ENCODE results near the gene OXCT1.
"Not testable (repeated sequence)": the region's sequence is repeated elsewhere in the genome, so short reads cannot be mapped to it uniquely, and the experiment has no call there.

The OXCT1 gene

DNA sequence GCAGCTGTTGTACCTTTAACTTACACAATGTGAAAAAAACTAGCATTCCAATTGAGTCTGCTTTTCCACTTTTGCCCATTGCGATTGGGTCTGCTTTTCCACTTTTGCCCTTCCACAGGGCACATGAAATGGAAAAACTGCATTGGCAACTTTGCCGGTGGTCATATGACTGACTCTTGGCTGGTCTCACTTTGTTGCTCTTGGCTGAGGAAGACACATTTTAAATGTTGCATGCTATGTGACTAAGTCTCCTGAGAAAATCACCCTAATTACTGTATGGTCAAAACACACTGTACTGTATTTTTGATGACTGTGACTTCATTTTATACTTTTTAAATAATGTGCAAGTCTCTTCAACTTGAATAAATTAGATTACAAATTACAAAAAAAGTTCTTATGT is 1.6 kb upstream of the OXCT1 start:
- DNase-seq: no peak

DNA sequence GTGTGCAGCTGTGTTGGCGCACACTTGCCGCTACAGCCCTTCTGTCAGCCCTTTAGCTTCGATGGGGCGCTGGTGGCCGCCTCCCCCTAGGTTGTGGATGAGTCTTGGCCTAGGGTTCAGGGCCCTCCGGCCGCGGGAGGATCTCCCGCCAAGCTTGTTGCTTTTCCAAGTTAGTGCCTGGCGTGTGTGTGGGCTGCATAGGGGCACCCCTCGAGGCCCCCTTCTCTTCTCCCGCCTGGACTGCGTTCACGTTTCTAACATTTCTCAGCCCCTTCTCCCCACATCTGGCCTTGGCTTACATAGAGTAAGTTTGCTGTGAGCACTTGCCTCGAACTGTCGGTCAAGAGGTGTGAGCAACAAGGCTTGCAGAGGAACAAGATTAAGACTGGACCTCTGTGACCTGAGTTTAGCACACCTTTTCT is 413 bp upstream of the OXCT1 start:
- no peak for DNase-seq

DNA sequence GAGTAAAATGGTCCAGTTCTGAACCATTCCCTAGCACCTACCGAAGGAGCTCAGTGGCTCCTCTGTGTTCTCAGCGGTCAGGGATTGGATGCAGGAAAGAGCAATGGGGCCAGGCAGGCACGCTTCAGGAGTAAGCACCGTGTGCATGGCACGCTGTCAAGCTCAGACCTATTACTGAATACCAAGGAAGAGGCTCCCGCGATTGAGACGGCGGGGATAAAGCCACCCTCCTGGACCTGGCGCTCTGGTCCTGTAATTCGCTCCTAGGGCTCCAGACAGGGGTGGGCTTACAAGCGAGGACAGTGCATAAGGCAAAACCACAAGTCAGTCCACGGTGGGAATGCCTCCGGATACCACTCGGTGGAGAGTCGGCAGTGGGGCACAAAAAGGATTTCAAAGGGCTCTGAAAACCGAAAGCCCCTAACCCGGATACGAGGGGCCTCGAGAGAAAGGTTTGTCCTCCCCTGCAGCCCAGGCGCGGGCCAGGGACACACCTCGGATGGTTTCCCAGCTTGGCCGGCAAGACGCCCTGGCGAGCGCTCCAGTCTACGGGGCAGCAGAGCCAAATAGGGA is 988 bp downstream of the OXCT1 start:
- DNase-seq: no peak

DNA sequence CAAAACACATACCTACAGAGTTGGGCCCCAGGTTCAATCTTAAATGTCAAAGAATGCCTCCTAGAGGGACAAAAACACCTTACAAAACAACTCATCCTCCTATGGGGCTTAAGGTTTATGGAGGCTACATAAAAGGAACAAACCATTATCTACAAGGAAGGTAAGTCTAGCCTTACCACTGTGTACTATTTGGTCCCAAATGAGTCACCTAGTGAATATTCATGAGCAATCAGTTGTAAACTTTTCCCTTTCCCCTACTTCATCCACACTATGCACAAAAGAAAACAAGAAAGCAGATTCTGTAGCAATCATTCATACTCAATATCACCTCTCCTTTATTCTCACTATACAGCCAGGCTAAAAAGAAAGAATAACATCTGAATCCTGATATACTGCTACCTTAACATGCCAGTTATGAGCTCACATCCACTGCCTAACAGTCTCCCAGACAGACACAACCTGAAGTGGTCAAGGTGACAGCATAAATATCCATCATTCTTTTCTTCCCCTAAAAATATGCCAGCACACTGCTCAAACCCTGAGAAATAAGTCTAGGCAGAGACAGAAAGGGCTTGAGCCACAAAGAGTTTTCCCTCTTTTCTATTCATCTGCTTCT is 6.2 kb downstream of the OXCT1 start:
- no peak for DNase-seq

DNA sequence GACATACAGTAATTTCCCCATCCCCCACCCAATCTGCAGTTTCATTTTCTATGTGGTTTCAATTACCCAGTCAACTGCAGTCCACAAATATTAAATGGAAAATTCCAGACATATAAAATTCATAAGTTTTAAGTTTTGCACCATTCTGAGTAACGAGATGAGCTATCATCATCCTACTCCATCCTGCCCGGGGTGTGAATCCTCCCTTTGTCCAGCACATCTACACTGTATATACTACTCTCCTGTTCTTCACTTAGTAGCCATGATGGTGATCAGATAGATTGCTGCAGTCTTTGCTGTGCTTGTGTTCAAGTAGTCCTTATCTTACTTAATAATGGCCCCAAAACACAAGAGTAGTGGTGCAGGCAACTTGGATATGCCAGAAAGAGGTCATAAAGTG is 11.3 kb downstream of the OXCT1 start:
- no peak for DNase-seq

DNA sequence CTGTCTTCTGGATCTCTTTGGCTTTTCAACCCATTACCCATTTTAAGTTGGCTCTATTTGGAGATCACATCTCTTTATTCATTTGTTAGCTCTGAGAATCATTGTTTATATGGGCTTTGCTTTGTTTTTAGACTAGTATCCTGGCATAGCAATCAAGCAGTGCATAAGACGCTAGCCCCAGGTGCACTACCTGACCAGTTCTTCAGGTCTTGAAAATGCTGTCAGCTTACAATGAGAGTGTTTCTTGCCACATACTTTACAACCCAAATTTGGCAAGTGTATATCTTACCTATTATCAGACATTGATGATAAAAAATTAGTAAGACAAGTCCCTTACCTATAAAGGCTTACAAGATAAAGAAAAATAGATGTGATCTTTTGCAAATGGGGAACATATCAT is 12.2 kb downstream of the OXCT1 start:
- DNase-seq: no peak

DNA sequence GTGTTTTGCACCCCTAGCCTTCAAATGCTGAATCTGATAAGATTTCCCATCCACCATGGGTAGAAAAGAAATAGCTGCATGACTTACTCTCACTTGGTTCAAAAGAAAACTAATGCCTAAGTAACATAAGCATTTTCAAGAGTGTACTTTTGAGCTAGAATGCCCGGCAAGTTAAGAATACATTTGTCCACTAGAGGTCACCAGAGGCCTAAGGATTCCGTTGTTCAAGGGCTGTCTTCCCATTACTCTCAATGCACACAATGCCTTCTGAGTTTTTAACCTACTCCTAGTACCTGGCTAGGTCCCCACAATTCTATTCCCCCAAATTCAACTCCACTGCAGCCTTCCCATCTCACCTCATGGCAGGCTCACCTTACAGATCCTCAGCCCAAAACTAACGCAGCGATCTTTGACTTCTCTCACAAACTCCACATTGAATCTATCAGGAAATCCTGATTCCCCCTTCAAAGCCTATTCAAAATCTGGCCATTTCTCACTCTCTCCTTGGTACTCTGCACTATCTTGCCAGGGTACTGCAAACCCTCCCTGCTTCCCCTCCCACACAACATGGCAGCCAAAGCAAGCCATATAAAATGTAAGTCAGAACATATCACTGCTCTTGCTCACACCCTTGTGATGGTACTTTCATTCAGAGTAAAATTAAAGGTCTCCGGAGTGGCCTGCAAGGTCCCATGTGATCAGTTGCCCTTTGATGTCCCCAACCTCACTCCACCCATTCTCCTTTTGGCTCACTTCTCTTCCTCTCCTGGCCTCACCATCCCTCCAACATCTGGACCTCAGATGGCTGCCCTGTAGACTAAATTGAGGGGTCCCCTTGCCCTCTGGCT is 13.4 kb downstream of the OXCT1 start:
- no peak for DNase-seq

DNA sequence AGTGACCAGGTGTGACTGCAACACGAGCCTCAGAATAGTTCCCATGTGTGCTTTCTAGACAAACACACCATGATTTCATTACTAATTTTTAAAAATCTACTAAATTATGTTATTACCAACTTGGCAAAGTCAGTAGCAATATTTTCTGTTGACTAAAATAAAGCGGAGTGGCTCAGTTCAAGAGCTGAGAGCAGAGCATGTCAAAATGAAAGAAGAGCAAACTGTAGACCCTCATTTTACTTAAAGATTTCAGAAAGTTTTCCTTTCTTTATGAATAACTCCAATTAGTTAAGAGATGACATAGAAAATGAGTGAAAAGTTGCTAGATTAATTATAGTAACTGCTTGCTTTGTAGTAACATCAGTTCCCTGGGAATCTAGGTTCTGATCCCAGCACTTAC is 17.9 kb downstream of the OXCT1 start:
- DNase-seq: no peak

DNA sequence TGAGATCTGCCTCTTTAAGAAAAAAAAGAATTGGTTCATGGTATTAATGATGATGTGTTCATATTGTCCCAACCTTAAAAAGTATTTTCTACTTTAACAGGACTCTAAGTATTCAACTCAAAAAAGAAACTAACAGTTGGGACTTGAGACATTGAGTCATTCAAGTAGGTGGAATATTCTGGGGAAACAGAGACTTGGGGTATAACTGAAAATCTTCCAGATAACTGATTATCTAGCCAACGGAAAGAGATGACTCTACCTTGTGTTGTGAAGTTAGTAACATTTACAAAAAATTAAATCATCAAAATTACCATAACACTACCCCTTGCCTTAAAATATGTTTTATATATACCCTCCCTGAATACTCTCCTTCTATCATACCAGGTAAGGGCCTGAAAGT is 19.1 kb downstream of the OXCT1 start:
- no peak for DNase-seq

DNA sequence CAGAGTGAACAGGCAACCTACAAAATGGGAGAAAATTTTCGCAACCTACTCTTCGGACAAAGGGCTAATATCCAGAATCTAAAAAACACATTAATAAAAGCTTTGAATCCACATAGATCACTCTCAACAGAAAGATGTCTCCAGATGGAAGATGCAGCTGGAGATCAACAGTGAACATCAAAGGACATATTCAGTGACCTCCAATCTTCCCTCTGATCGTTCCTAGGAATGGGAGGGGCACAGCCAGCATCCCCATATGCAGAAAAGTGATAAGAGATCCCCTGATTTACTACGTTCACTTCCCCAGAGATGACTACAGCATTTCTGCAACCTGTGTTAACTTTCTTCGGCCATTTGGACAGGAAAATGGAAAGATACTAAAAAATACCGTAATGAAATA is 21.2 kb downstream of the OXCT1 start:
- DNase-seq: no peak

DNA sequence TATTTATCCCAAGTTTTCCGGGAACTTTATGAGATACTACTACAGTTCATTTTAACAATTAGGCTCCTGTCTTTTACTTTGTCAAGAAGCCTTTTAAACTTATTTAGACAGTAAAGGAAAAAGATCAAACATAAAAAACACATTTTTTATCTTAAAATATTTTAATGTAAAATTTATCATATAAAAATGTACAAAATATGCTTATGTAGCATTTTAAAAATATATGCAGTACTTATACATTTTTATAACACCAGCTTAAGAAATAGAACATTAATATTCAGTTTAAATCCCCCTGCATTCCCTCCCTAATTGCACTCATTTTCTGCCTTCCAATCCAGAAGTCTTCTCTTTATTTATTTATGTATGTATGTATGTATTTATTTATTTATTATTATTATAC is 24.5 kb downstream of the OXCT1 start:
- not testable (repeated sequence) for DNase-seq

DNA sequence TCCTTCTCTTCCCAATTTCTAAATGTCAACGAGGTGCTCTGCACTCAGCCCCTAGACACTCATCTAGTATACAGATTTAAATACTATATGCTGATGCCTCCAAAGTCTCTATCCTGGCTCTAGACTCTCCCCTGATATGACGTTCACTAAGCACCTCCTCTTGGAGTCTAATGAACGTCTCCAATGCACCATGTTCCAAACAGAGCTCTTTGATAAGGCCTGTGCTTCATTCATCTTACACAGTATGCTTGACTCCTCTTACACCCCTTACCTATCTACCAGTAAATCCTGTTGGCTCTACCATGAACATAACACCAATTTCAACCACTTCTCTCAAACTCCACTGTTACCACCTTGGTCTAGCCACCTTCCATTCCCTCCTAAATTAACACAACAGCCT is 25.7 kb downstream of the OXCT1 start:
- no peak for DNase-seq

DNA sequence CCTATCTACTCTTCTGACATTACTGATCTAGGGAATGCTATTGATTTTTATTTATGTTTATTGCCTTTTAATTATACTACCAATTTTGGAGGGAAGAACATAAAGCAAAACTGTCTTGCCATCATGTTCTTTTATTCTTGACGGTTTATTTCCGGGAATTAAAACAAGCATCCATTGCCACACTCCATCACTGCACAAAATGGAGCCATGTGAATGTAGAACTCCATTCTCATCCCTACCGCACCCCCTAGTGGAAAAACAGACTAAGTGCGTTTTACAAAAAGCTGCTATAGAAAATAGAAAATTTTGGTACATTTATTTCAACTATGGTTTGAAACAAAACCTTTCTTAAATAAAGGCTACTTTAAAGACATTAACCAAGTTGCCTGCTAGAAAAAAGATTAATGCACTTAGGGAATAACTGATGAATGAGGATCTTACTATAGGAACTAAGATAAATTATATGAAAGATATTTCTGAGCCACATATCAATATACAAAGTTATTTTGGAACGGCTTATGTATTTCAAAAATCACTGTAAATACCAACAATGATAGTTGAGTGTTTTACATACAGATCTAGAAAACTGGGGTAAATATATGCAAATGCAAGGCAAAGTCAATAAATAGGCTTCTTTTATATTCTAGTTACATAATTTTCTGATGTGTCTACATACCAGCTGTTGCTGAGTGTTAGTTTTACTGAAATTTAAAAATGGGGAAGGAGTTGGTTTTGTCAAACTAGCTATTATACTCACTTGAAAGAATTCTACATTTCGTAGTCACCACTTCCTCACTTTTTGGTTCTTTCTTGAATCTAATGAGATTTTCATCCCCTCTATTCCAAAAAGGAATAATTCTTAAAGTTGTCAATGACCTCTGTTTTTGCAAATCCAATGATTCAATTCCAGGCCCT is 26.5 kb downstream of the OXCT1 start:
- DNase-seq: no peak

DNA sequence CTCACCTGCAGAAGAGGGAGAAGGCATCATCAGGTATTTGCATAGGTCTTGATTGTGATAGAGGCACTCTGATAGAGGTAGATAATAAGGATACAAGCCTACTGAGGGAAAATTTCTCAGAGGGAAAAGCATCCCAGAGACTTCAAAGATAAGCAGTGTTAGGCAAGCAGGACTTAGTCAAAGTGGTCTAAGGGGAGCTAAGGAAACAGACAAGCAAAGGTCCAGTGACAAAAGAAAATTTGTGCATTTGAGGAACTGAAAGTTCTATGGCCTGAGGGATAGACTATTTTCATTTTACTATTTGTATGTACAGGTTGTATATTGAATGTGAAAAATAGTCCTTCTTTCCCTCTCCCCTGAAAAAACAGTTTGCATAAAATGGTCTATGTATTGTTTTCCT is 27.4 kb downstream of the OXCT1 start:
- DNase-seq: no peak

DNA sequence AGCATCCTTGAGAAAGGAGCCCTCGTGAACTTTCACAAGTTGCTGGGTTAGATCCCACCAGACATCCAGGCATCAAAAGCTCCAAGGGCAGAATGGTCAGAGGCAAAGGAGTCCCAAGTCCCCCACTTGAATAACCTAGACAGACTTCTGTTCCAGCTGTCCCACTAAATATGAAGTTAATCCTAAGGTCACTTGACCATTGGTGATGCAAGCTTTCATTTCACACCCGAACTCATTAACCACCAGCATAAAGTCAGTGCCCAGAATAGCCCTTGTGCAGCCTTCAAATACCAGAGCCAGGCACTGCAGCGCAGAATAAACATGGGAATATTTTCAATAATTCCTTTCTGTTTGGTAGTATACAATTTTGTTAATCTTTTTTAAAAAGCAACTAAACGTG is 28.9 kb downstream of the OXCT1 start:
- no peak for DNase-seq

DNA sequence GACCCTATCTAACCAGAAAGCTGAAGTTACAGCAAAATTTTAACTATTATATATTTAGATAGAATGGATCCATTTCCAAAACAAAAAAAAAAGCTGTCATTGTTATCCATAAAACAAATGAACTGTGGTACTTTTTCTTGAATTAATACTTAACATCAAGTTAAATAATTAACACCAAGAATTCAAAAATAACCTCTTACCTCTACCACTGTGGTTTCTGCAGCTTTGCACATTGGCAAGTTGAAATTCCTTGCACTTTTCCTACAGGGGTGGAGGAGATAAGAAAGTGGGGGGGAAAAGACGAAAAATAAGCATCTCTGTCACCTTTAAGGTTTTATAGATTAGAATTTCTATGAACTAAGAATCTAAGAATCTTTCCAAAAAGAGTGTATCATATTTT is 30.0 kb downstream of the OXCT1 start:
- DNase-seq: no peak

DNA sequence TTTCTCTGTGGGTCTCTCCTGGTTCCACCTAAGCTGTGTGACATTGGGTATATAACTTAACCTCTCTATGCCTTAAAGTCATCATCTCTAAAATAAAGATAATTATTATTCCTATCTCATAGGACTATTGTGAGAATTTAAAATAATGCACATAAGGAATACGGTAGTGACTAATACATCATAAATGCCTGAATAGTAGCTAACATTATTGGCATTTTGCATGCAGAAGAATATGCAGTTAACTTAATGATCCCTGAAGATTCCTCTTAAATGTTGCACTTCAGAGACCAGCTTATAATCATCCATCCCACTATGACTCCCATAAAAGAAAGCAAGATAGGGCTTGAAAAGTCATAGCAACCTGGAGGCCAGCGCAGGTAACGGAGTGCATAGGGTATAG is 32.4 kb downstream of the OXCT1 start:
- DNase-seq: no peak

DNA sequence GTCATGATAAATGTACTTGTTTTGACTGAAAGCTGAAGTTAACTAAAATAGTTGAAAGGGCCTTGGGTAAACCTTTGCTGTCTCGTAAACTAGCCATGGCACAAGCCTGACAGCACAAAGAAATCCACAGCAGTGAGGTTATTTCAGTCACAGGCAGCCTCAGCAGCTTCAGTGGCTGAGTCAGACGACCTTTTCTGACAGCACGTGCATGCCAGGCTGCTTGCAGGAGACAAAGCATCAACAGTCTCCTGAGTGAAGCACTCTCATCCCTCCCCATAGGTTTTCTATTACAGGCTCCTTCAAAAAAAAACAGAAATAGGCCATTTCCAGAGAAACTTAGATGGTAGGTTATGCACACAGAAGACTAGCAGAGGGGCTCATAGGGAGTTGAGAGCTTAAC is 34.6 kb downstream of the OXCT1 start:
- DNase-seq: no peak

DNA sequence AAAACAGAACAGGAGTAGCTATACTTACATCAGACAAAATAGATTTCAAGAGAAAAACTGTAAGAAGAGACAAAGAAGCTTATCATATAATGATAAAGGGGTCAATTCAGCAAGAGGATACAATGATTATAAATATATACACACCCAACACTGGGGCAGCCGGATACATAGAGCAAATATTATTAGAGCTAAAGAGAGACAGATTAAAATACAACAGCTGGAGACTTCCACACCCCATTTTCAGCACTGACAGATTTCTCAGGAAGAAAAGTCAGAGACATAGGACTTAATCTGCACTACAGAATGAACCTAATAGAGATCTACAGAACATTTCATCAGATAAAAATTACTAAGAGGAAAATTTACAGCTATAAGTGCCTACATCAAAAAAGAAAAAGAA is 35.7 kb downstream of the OXCT1 start:
- DNase-seq: no peak

DNA sequence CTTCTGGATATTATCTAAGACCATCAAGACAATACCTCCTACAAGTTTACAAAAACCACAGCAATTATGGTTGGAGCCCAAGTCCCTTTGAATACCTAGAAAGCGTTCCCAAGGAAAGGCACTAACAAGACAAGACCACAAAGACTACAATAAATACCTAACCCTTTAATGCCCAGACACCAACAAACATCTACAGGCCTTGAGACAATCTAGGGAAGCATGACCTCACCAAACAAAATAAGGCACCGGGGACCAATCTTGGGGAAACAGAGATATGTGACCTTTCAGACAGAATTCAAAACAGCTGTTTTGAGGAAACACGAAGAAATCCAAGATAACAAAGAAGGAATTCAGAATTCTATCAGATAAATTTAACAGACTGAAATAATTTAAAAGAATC is 37.8 kb downstream of the OXCT1 start:
- DNase-seq: no peak

DNA sequence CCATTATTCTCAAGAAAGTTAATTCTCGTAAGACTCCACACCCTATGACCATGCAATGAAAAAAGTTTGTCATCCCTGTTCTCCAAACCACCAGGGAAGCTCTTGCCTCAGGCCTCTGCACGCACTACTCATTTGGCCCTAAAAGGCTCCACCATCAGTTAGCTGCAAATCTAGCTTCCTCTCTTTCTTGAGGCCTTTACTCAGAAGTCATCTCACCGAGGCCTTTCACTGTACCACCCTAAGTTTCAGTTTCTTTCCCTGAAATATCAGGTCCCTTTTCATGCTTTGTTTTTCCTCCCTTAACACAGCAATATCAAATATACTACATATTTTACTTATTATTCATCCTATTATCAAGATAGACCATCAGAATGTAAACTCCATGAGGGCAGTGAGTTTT is 39.1 kb downstream of the OXCT1 start:
- DNase-seq: no peak

DNA sequence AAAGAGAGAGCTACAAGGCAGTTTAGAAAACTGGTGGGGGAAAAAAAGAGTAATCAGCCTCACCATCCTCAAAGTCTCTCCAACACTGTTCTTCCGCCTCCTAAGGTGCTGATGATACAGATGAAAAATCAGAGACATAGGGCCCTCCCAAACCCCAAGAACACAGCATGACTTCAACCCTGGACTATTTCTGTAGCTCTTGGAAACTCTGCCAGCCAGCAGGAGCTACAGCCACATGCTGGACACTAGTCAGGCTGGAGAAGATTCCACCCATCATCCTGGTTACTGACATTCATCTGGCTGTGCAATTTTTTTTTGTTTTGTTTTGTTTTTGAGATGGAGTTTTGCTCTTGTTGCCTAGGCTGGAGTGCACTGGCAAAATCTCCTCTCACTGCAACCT is 42.4 kb downstream of the OXCT1 start:
- no peak for DNase-seq

DNA sequence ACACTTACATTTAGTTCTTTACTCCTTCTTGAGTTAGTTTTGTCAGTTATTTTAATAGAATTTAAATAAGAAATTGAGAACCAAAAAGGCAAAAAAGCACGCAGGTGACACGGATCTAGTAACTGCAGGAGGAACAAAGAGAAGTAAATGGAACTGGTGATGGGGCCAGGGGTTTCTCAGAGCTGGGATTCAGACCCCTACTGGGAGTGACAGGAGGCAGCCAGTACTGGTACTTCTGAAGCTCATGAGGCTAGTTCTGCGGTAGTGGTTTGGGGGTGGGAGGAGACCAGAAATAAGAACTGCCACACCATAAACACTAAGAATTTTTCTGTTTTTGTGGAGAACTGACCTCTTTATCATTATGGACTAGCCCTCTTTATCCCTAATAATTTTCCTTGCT is 48.2 kb downstream of the OXCT1 start:
- DNase-seq: no peak
